ENCODE results near the gene SERPIND1. TPM values are rescaled to one million over a fixed set of nuclear protein-coding genes. Genes with fewer than 3 reads are reported as not detected.

The SERPIND1 gene
- total and polyA plus RNA-seq, 2 experiments from 2014 or later, result not detected

- DNase-seq (ENCODE audit: low spot score) (no peak), ATAC-seq (no peak)
- H3K27me3 ChIP-seq (ENCODE audit: insufficient read depth), result no peaks in the 10 kb centered on the region
- H3K79me2 ChIP-seq (replicated peaks; ENCODE audit: insufficient read depth), result no peaks in the 10 kb centered on the region
- no peak overlapping the region for H2AFZ ChIP-seq
- no peak overlapping the region for H3K4me3 ChIP-seq
- H3F3A ChIP-seq (replicated peaks; ENCODE audit: low read depth), result no peaks in the 10 kb centered on the region
- Mint-ChIP-seq H3K27me3 (ENCODE audit: insufficient read depth, low read depth, poor library complexity) (peaks cover 4% of the 10 kb centered on the region), H3K27ac (peak overlapping the region; percentile 46; the same call in 1 of the 2 replicates), H3K9me3 (no peaks in the 10 kb centered on the region), H3K4me3 (no peak overlapping the region), H3K36me3 (ENCODE audit: low read depth) (peaks cover 4% of the 10 kb centered on the region; the same call in 2 of the 3 replicates), H3K4me1 (no peaks in the 10 kb centered on the region)
- H3K4me1 ChIP-seq (ENCODE audit: insufficient read depth), result no peaks in the 10 kb centered on the region
- no peak overlapping the region for H3K4me2 ChIP-seq
- no peak overlapping the region for H3K27ac ChIP-seq (ENCODE audit: low read depth)
- no peaks in the 10 kb centered on the region for H3K36me3 ChIP-seq (ENCODE audit: insufficient read depth)
- TF ChIP-seq, protein P1, sequence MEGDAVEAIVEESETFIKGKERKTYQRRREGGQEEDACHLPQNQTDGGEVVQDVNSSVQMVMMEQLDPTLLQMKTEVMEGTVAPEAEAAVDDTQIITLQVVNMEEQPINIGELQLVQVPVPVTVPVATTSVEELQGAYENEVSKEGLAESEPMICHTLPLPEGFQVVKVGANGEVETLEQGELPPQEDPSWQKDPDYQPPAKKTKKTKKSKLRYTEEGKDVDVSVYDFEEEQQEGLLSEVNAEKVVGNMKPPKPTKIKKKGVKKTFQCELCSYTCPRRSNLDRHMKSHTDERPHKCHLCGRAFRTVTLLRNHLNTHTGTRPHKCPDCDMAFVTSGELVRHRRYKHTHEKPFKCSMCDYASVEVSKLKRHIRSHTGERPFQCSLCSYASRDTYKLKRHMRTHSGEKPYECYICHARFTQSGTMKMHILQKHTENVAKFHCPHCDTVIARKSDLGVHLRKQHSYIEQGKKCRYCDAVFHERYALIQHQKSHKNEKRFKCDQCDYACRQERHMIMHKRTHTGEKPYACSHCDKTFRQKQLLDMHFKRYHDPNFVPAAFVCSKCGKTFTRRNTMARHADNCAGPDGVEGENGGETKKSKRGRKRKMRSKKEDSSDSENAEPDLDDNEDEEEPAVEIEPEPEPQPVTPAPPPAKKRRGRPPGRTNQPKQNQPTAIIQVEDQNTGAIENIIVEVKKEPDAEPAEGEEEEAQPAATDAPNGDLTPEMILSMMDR (conservative IDR thresholded peaks at IDR 0.05; ENCODE audit: low read depth in 2 of 2), result no peak
- no peak for TF ChIP-seq STAT1 (IDR thresholded peaks at IDR 0.05; ENCODE audit: unreplicated experiment)
- no peak for TF ChIP-seq ZNF331 (CRISPR knock-in tag; IDR thresholded peaks at IDR 0.05; ENCODE audit: low read depth)
- TF ChIP-seq, protein P2, sequence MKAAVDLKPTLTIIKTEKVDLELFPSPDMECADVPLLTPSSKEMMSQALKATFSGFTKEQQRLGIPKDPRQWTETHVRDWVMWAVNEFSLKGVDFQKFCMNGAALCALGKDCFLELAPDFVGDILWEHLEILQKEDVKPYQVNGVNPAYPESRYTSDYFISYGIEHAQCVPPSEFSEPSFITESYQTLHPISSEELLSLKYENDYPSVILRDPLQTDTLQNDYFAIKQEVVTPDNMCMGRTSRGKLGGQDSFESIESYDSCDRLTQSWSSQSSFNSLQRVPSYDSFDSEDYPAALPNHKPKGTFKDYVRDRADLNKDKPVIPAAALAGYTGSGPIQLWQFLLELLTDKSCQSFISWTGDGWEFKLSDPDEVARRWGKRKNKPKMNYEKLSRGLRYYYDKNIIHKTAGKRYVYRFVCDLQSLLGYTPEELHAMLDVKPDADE (IDR thresholded peaks at IDR 0.05), result no peak
- no peak for TF ChIP-seq POLR2AphosphoS5 (IDR thresholded peaks at IDR 0.05; ENCODE audit: low read depth)
- TF ChIP-seq JUNB (IDR thresholded peaks at IDR 0.05; ENCODE audit: unreplicated experiment), result no peak
- TF ChIP-seq EZH2 (IDR thresholded peaks at IDR 0.05; ENCODE audit: low read depth, unreplicated experiment), result no peak
- TF ChIP-seq REST (IDR thresholded peaks at IDR 0.05; ENCODE audit: unreplicated experiment), result no peak
- TF ChIP-seq ZNF462 (CRISPR knock-in tag; IDR thresholded peaks at IDR 0.05), result no peak
- TF ChIP-seq EZH2phosphoT487 (IDR thresholded peaks at IDR 0.05; ENCODE audit: unreplicated experiment), result no peak
- TF ChIP-seq NANOG (IDR thresholded peaks at IDR 0.05; ENCODE audit: borderline replicate concordance), result no peak
- TF ChIP-seq CREB1 (CRISPR knock-in tag; IDR thresholded peaks at IDR 0.05; ENCODE audit: low read depth), result no peak
- no peak for TF ChIP-seq ZNF114 (CRISPR knock-in tag; IDR thresholded peaks at IDR 0.05)
- H3K9me2 ChIP-seq (ENCODE audit: insufficient read depth), result no peaks in the 10 kb centered on the region
- 0 out of 2 replicates have a peak, but pooled peaks cover 9% of the 10 kb centered on the region for H4K20me1 ChIP-seq (replicated peaks; ENCODE audit: insufficient read depth)
These were observed 20.9 kb downstream of the SERPIND1 start for GRCh38 chr22:20794650-20795413.

Data from GM23338 (cell line).